ENCODE data around the gene ARHGEF28.

Gene ARHGEF28

DNA sequence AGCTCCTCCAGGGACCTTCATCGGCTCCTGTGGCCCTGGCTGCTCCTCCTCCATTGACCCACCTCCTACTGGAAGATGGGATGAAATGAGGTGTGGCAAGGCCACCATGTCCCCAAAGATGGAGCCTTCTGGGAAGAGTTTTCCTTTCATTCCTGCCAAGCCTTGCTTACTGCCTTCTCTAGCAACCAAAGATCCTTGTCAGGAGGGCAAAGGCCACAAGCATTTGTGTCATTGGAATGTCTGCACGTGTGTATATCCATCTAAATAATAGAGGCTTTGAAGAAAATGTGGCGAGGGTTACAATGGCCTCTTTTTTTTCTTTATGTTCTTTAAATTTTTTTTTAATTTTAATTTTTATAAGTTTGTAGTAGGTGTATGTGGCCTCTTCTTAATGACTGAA is 313.6 kb downstream of the ARHGEF28 start:
- Mint-ChIP-seq H3K27ac (no peak overlapping the region), H3K36me3 (ENCODE audit: low read depth) (no peaks in the 10 kb centered on the region), H3K9me3 (no peaks in the 10 kb centered on the region), H3K4me3 (no peak overlapping the region), H3K4me1 (ENCODE audit: low read depth) (no peaks in the 10 kb centered on the region), H3K27me3 (ENCODE audit: low read depth) (peaks cover 10% of the 10 kb centered on the region)
- DNase-seq (ENCODE audit: low spot score) = no peak

DNA sequence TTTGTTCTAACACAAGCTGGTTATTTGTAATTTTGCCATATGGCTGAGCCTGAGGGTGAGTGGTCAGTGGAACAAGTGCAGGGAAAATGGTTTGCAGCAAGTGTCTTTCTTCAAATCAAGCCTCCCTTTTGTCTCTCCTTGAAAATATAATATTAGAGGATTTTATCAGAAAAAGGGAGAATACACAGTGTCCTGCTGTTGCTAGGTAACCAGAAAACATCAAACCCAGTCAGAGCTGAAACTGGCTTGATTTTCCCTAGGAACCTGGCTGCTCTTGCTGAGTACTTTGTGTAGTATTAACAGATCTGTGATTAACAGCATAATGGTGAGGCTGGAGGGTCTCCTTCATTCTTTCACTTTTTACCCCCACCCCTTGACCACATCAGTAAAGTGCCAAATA is 314.0 kb downstream of the ARHGEF28 start:
- no peaks in the 10 kb centered on the region for H3K4me1 Mint-ChIP-seq (ENCODE audit: low read depth)
- no peaks in the 10 kb centered on the region for H3K36me3 Mint-ChIP-seq (ENCODE audit: low read depth)
- H3K9me3 Mint-ChIP-seq = no peaks in the 10 kb centered on the region
- no peak for DNase-seq (ENCODE audit: low spot score)
- no peak overlapping the region for H3K4me3 Mint-ChIP-seq
- H3K27me3 Mint-ChIP-seq (ENCODE audit: low read depth) = peaks cover 10% of the 10 kb centered on the region
- no peak overlapping the region for H3K27ac Mint-ChIP-seq

DNA sequence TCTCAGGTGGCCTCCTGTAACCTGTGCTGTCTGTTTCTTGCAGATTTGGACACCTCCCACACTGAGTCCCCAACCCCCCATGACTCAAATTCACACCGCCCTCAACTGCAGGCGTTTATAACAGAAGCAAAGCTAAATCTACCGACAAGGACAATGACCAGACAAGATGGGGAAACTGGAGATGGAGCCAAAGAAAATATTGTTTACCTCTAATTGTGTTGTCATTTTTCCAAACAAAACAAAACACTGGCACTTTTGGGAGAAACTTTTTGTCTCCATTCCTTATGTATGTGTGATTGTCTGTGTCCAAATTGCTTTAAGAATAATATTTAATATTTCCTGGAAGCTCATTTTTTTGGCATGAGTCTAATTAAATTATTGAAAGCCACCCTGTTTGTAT is 314.8 kb downstream of the ARHGEF28 start:
- H3K9me3 Mint-ChIP-seq = no peaks in the 10 kb centered on the region

DNA sequence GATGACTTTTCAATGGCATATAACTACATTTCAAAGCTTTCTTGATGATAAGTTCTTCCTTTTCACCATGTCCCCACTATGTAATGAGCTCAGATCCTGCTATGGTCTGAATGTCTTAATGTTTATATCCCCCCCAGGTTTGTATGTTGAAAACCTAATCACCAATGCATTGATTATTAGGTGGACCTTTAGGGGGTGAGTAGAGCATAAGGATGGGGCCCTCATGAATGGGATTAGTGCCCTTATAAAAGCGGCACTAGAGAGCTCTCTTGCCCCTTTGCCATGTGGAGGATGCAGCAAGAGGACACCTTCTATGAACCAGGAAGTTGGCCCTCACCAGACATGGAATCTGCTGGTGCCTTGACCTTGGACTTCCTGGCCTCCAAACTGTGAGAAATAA is 316.8 kb downstream of the ARHGEF28 start:
- Mint-ChIP-seq H3K27me3 (ENCODE audit: low read depth) (peaks cover 10% of the 10 kb centered on the region), H3K9me3 (no peaks in the 10 kb centered on the region), H3K36me3 (ENCODE audit: low read depth) (no peaks in the 10 kb centered on the region), H3K4me3 (no peak overlapping the region), H3K27ac (no peak overlapping the region), H3K4me1 (ENCODE audit: low read depth) (no peaks in the 10 kb centered on the region)
- no peak for DNase-seq (ENCODE audit: low spot score)

More for the DNA sequence above, 314.8 kb downstream of the ARHGEF28 start:
- Mint-ChIP-seq H3K4me1 (ENCODE audit: low read depth) (no peaks in the 10 kb centered on the region), H3K27ac (no peak overlapping the region), H3K27me3 (ENCODE audit: low read depth) (peaks cover 10% of the 10 kb centered on the region), H3K36me3 (ENCODE audit: low read depth) (no peaks in the 10 kb centered on the region), H3K4me3 (no peak overlapping the region)
- DNase-seq (ENCODE audit: low spot score) = no peak

DNA sequence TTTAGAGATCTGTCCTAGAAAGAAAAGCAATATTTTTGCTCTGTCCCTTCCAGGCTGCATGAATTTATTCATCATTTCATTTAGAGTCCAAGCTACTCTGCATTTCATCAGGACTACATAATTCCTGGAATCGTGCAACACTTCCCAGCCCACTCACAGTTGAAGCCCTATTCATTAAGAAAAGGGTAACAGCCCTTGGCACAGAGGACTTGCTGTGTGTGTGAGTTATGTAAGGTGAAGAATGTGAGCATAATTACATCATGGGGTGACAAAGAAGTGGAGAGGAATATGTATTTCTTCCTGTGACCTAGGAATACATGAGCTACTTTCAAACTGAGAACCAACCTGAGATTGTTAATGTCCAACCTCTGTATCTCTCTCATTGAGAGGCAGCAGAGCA is 317.4 kb downstream of the ARHGEF28 start:
- no peak overlapping the region for H3K4me3 Mint-ChIP-seq
- peaks cover 8% of the 10 kb centered on the region for H3K27me3 Mint-ChIP-seq (ENCODE audit: low read depth)
- no peaks in the 10 kb centered on the region for H3K4me1 Mint-ChIP-seq (ENCODE audit: low read depth)
- H3K9me3 Mint-ChIP-seq = no peaks in the 10 kb centered on the region
- H3K27ac Mint-ChIP-seq = no peak overlapping the region
- no peaks in the 10 kb centered on the region for H3K36me3 Mint-ChIP-seq (ENCODE audit: low read depth)
- DNase-seq (ENCODE audit: low spot score) = no peak

DNA sequence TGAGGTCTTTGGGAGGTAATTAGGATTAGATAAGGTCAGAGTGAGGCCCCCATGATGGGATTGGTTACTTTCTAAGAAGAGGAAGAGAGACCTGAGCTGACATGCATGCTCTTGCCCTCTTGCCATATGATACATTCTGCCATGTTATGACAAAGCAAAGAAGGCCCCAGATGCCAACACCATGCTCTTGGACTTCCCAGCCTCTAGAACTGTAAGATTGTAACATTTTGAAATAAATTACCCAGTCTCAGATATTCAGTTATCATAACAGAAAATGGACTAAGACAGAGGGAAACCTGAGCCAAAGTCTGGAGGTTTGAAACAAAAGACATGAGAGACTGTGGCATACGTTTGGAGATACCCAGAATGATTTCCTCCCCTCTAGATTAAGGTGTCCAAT is 318.6 kb downstream of the ARHGEF28 start:
- no peak for DNase-seq (ENCODE audit: low spot score)
- H3K27me3 Mint-ChIP-seq (ENCODE audit: low read depth) = peaks cover 2% of the 10 kb centered on the region
- H3K27ac Mint-ChIP-seq = no peak overlapping the region
- H3K36me3 Mint-ChIP-seq (ENCODE audit: low read depth) = no peaks in the 10 kb centered on the region
- no peak overlapping the region for H3K4me3 Mint-ChIP-seq
- H3K9me3 Mint-ChIP-seq = no peaks in the 10 kb centered on the region
- no peaks in the 10 kb centered on the region for H3K4me1 Mint-ChIP-seq (ENCODE audit: low read depth)

DNA sequence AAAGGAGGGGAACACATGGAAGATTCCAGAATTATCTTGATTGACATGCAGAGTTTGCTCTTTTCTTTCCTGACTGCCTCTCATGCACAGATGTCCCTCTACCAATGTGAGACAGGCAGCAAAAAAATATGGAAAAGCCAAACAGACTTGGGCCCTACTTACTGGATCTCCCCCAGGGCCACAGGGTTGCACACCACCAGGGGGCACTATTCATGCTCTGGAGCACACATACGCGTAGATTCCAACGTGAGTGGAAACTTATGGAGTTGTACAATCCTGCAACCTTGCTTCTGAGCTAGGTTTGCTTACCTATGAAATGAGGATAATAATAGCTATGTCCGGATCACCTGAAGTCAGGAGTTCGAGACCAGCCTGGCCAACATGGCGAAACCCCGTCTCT is 319.5 kb downstream of the ARHGEF28 start:
- no peaks in the 10 kb centered on the region for H3K36me3 Mint-ChIP-seq (ENCODE audit: low read depth)
- H3K27ac Mint-ChIP-seq = no peak overlapping the region
- no peak overlapping the region for H3K4me3 Mint-ChIP-seq
- peaks cover 2% of the 10 kb centered on the region for H3K27me3 Mint-ChIP-seq (ENCODE audit: low read depth)
- no peaks in the 10 kb centered on the region for H3K9me3 Mint-ChIP-seq
- H3K4me1 Mint-ChIP-seq (ENCODE audit: low read depth) = no peaks in the 10 kb centered on the region
- DNase-seq (ENCODE audit: low spot score) = no peak

DNA sequence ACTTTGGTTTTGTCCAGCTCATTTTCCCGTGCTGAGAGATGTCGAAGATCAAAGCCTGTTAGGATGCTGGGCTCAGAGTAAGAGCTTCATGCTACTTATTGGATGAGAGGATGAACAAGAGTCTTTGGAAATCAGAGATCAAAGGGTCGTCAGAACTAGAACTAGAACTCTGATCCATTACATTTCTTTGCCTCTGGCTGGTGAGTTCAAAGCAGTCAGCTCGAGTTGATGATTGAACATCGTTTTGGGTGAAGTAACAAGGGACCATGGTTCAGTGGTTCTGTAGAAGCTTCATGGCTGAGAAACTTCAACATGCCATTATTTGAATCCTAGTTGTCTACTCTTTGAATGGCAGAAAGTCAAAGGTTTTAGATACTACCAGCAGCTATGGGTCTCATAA is 320.3 kb downstream of the ARHGEF28 start:
- Mint-ChIP-seq H3K36me3 (ENCODE audit: low read depth) (no peaks in the 10 kb centered on the region), H3K27me3 (ENCODE audit: low read depth) (peaks cover 2% of the 10 kb centered on the region), H3K4me1 (ENCODE audit: low read depth) (no peaks in the 10 kb centered on the region), H3K9me3 (no peaks in the 10 kb centered on the region), H3K27ac (no peak overlapping the region), H3K4me3 (no peak overlapping the region)
- no peak for DNase-seq (ENCODE audit: low spot score)

DNA sequence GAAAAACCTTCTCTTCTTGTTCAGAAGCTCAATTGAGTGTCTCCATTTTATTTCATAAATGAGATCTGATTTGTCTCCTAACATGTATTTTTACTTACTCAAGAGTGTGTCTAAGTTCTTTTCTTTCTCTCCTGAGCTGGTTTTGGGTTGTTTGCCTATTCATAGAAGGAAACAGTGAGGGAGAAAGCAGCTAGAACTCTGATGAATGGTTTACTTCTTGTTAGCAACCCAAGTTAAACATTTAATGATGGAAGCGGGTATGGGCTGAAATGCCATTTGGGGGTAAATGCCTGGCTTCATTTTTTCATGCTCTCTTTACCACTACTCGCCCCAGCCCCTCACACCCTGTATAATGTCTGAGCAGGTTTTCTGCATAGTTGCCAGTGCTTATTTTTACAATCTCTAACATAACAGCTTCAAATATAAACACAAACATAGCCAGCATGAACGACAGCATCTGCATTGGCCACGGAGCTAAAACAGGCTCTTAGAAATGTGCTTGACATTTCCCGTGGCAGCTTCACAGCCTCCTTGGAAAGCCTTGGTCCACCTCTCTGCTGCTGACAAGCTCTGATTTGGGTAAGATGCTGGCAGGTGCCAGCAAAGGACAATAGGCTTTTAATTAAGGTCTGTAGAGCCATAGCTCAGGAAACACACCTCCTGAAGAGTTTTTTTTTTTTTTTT is 321.1 kb downstream of the ARHGEF28 start:
- peaks cover 2% of the 10 kb centered on the region for H3K27me3 Mint-ChIP-seq (ENCODE audit: low read depth)
- no peaks in the 10 kb centered on the region for H3K9me3 Mint-ChIP-seq
- no peaks in the 10 kb centered on the region for H3K36me3 Mint-ChIP-seq (ENCODE audit: low read depth)
- DNase-seq (ENCODE audit: low spot score) = no peak
- no peaks in the 10 kb centered on the region for H3K4me1 Mint-ChIP-seq (ENCODE audit: low read depth)
- H3K4me3 Mint-ChIP-seq = no peak overlapping the region
- H3K27ac Mint-ChIP-seq = no peak overlapping the region

DNA sequence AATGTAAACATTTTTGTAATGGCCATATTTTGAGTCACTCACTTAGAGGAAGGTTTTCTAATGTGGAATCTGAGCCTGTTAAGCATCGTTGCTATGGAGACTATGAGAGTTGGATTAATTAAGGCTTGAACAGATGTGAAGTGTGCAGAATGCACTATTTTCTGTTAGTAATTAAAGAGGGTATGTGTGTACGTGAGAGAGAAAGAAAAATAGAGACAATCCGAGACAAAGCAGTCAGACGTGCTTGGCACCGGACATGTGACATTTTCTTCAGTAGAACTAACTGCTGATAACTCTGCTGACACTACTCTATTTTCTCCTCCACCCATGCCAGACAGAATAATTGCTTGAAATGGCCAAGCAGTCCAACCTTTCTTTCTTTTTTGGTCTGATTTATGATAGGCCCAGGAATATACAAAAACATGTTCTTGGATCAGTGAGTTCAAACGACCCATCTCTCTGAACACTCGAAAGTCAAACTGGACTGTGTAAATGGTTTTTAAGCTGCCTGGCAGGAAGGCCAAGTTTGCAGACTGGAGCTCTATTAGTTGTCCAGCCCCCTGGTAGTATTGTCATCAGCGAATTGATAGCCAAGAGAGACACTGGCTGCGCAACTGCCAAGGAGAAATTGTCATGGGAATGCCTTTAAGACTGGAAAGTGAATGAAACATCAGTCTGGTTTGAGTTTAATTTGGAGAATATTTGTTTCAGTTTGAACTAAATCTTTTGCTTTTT is 322.1 kb downstream of the ARHGEF28 start:
- Mint-ChIP-seq H3K36me3 (ENCODE audit: low read depth) (no peaks in the 10 kb centered on the region), H3K9me3 (no peaks in the 10 kb centered on the region), H3K27me3 (ENCODE audit: low read depth) (peaks cover 2% of the 10 kb centered on the region), H3K27ac (no peak overlapping the region), H3K4me1 (ENCODE audit: low read depth) (no peaks in the 10 kb centered on the region), H3K4me3 (no peak overlapping the region)
- DNase-seq (ENCODE audit: low spot score) = no peak

DNA sequence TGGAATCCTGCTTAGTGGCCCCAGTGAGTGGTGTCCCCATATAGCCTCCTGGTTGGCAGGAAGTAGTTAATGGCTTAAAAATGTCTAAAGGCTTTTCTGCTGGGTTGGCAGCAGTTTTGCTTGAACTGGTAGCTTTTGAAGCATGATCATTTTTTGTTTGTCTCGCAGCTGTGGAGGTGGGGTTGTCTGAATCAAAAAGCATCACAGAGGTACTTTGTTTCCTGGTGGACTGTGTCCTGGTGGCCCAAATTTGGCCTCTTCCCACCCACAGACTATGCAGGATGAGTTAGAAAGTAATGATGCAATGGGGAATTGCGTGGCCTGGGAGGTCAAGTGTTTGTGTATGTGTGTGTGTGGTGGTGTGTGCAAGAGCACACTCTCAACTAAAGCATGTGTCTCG is 322.7 kb downstream of the ARHGEF28 start:
- no peak overlapping the region for H3K27ac Mint-ChIP-seq

DNA sequence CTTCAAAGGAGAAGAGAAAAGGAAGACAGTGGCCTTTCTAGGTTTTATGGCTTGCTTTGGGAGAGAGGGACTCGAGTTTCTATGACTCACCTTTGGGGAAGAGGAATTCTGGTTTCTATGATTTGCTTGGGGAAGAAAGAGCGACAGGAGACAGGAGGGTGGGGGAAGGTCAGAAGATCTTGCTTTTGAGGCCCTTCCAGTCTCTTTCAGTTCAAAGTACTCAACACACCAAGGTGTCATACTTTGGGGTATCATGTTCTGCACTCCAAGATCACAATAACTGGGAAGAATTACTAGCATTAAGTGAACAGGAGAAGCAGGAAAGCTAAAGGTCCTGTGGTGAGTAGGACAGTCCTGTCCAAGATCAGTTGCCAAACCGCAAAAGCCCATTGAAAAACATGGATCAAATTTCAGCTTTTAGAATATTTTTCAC is 324.5 kb downstream of the ARHGEF28 start:
- Mint-ChIP-seq H3K4me1 (ENCODE audit: low read depth) (no peaks in the 10 kb centered on the region), H3K27me3 (ENCODE audit: low read depth) (peaks cover 2% of the 10 kb centered on the region), H3K4me3 (no peak overlapping the region), H3K36me3 (ENCODE audit: low read depth) (no peaks in the 10 kb centered on the region), H3K27ac (no peak overlapping the region), H3K9me3 (no peaks in the 10 kb centered on the region)
- DNase-seq (ENCODE audit: low spot score) = no peak

More for the DNA sequence above, 322.7 kb downstream of the ARHGEF28 start:
- Mint-ChIP-seq H3K4me1 (ENCODE audit: low read depth) (no peaks in the 10 kb centered on the region), H3K4me3 (no peak overlapping the region), H3K36me3 (ENCODE audit: low read depth) (no peaks in the 10 kb centered on the region), H3K9me3 (no peaks in the 10 kb centered on the region), H3K27me3 (ENCODE audit: low read depth) (peaks cover 2% of the 10 kb centered on the region)
- no peak for DNase-seq (ENCODE audit: low spot score)

DNA sequence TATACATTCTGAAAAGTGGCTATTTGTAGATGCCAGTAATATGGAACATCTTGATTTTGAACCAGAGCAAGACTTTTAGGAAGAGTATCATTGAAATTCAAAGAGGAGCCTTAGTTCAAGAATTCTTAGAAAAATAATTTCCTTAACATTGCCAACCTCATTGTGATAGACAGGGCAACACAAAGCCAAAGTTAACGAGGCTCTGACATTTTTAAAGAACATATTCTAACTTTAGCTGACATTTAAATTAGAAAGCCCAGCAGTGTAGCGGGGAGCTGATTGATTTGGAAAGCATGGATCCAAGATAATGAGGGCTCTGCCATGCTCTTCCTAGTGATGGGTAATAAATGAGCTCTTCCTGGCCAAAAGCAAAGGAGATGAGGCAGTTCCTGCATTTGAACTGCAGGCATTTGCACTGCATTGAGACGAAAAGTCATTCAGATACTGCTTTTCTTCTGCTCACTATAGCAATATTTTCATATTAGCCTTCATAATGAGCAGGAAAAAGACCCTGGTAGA is 325.0 kb downstream of the ARHGEF28 start:
- H3K9me3 Mint-ChIP-seq = no peaks in the 10 kb centered on the region
- H3K27ac Mint-ChIP-seq = no peak overlapping the region
- no peaks in the 10 kb centered on the region for H3K4me1 Mint-ChIP-seq (ENCODE audit: low read depth)
- no peak for DNase-seq (ENCODE audit: low spot score)
- H3K4me3 Mint-ChIP-seq = no peak overlapping the region
- no peaks in the 10 kb centered on the region for H3K36me3 Mint-ChIP-seq (ENCODE audit: low read depth)
- H3K27me3 Mint-ChIP-seq (ENCODE audit: low read depth) = peaks cover 2% of the 10 kb centered on the region

DNA sequence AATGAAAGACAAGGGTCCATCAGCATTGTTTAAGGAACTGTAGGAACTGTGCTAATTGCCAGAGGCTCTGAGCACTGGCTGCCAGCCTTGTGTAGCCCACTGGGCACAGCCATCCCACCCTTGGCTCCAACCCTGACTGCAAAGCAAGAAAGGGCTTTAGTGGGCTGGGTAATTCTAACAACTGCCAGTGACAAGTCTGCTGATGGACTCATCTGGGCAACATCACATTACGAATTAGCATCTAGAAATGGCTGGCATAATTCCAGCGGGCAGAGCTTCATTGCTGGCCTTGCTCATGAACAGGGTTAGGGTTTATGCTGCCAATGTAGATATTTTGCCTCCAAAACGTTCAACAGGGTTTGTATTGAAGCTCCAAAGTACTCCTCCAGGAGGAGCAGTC is 326.9 kb downstream of the ARHGEF28 start:
- no peaks in the 10 kb centered on the region for H3K9me3 Mint-ChIP-seq
- H3K36me3 Mint-ChIP-seq (ENCODE audit: low read depth) = no peaks in the 10 kb centered on the region
- no peak overlapping the region for H3K27ac Mint-ChIP-seq
- peaks cover 4% of the 10 kb centered on the region for H3K27me3 Mint-ChIP-seq (ENCODE audit: low read depth)
- H3K4me1 Mint-ChIP-seq (ENCODE audit: low read depth) = no peaks in the 10 kb centered on the region
- no peak for DNase-seq (ENCODE audit: low spot score)
- H3K4me3 Mint-ChIP-seq = no peak overlapping the region

All from T-helper 2 cell treated with Interferon-gamma antibody and Interleukin-4, amounts not matched to agents 5 μg/mL and 100 μg/mL, for 36 hours (primary cell).